ENCODE data around the gene MOV10.
A peak's percentile ranks its signal among the peaks of the same experiment; 100 is the strongest.
"Not testable (repeated sequence)": the region's sequence is repeated elsewhere in the genome, so short reads cannot be mapped to it uniquely, and the experiment has no call there.

MOV10 gene

GRCh38 chr1:112718691-112719418, 44.4 kb downstream of the MOV10 start:
- H3K4me3 ChIP-seq (ENCODE audit: low read depth, low read length), result no peak overlapping the region
- peak; percentile 87 for TF ChIP-seq CTCF (IDR thresholded peaks at IDR 0.05; ENCODE audit: low read depth, low read length)

- H3K4me3 ChIP-seq (ENCODE audit: low read depth, low read length), result no peak overlapping the region
- no peak for TF ChIP-seq CTCF (IDR thresholded peaks at IDR 0.05; ENCODE audit: low read depth, low read length)
Measured at GRCh38 chr1:112719706-112720105, 45.2 kb downstream of the MOV10 start.

DNA sequence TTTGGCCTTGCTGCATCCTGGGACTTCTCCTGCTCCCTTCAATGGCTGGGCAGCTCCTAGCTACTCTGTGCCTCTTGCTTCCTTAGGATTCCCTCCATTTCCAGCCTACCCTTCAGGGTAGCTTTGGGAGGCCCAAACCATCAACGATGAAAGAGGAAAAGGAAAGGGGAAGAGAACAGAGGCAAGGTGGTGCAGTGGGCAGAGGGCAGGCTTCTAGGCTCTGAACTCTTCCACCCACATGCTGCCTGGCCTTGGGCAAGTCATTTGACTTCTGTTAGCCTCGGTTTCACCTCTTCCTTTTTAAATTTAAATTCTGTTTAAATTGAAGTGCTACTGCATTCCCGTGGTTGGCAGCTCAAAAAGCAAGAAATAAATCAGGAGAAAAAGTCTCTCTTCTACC, 46.3 kb downstream of the MOV10 start:
- no peak overlapping the region for H3K4me3 ChIP-seq (ENCODE audit: low read depth, low read length)
- TF ChIP-seq CTCF (IDR thresholded peaks at IDR 0.05; ENCODE audit: low read depth, low read length), result no peak

GRCh38 chr1:112721294-112721693, 46.8 kb downstream of the MOV10 start:
- not testable (repeated sequence) for H3K4me3 ChIP-seq (ENCODE audit: low read depth, low read length)

- no peak overlapping the region for H3K4me3 ChIP-seq (ENCODE audit: low read depth, low read length)
- TF ChIP-seq CTCF (IDR thresholded peaks at IDR 0.05; ENCODE audit: low read depth, low read length), result no peak
Measured at GRCh38 chr1:112721966-112722524, 47.6 kb downstream of the MOV10 start.

DNA sequence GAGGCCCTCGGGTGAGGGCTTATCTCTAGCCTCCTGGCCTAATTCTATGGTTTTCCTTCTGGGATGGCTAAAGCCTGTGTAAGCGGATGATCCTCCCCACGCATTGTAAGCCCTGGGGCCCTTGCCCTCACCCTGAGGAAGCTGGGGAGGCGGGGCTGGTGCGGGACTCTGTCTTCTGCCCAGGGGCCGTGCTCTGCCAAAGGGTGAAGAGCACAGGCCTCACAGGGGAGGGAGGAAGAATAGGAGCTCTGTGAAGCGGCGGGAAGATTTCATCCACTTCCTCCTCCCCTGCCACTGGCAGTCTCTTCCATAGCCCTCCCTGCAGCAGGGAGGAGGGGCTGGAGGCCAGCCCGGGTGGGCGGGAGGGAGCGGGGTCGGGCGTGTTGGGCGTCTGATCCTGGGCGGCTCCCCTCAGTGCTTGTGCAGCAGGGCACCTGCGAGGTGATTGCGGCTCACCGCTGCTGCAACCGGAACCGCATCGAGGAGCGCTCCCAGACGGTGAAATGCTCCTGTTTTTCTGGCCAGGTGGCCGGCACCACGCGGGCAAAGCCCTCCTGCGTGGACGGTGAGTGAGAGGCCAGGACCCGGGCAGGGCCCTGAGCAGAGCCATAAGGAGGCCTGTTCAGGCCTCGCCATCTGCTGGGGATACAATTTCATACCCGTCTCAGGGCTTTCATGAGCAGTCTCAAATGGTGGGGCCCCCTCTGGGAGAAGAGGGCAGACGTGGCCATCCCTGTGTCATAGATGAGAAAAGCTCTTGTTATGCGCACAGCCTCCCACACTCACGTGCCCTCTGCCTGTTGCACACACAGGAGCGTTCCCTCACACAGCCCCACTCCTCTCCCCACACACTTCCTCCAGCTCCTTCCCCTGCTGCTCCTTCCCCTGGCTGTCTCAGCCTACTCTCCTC, 48.4 kb downstream of the MOV10 start:
- TF ChIP-seq CTCF (IDR thresholded peaks at IDR 0.05; ENCODE audit: low read depth, low read length), result no peak
- no peak overlapping the region for H3K4me3 ChIP-seq (ENCODE audit: low read depth, low read length)

- no peak overlapping the region for H3K4me3 ChIP-seq (ENCODE audit: low read depth, low read length)
- no peak for TF ChIP-seq CTCF (IDR thresholded peaks at IDR 0.05; ENCODE audit: low read depth, low read length)
Measured at GRCh38 chr1:112723511-112723839, 49.0 kb downstream of the MOV10 start.

GRCh38 chr1:112724240-112724639, 49.8 kb downstream of the MOV10 start:
- not testable (repeated sequence) for H3K4me3 ChIP-seq (ENCODE audit: low read depth, low read length)

All from WI38 (cell line).